Measurements from ENCODE around the gene ASB11.

ASB11 gene

GRCh38 chrX:15315509-15315908 is at the start of gene ASB11:
ASB11 (minus strand) TSS chrX:15315640; CDS start chrX:15315605, 35 bp downstream.
- no peak for DNase-seq (ENCODE audit: low read depth, low spot score)

- DNase-seq (ENCODE audit: low read depth, low spot score) = no peak
Measured at GRCh38 chrX:15359701-15360100, 44.3 kb upstream of the ASB11 start.

GRCh38 chrX:15358533-15358932 is 43.1 kb upstream of the ASB11 start:
- DNase-seq (ENCODE audit: low read depth, low spot score) = no peak

- DNase-seq (ENCODE audit: low read depth, low spot score) = no peak
Measured at GRCh38 chrX:15356444-15356843, 41.0 kb upstream of the ASB11 start.

GRCh38 chrX:15350329-15350996 is 35.0 kb upstream of the ASB11 start:
- no peak for DNase-seq (ENCODE audit: low read depth, low spot score)

GRCh38 chrX:15349046-15349445 is 33.6 kb upstream of the ASB11 start:
- no peak for DNase-seq (ENCODE audit: low read depth, low spot score)

GRCh38 chrX:15345976-15346375 is 30.5 kb upstream of the ASB11 start:
- DNase-seq (ENCODE audit: low read depth, low spot score) = no peak

- no peak for DNase-seq (ENCODE audit: low read depth, low spot score)
Measured at GRCh38 chrX:15344106-15344505, 28.7 kb upstream of the ASB11 start.

GRCh38 chrX:15343075-15343476 is 27.6 kb upstream of the ASB11 start:
- no peak for DNase-seq (ENCODE audit: low read depth, low spot score)

- DNase-seq (ENCODE audit: low read depth, low spot score) = no peak
Measured at GRCh38 chrX:15340867-15341266, 25.4 kb upstream of the ASB11 start.

- no peak for DNase-seq (ENCODE audit: low read depth, low spot score)
Measured at GRCh38 chrX:15336023-15336413, 20.6 kb upstream of the ASB11 start.

GRCh38 chrX:15335135-15336022 is 19.9 kb upstream of the ASB11 start, which contains the start of gene PIGA:
PIGA (minus strand) TSS chrX:15335523; CDS start chrX:15331930, 3,593 bp downstream.
- peak; percentile 64 for DNase-seq (ENCODE audit: low read depth, low spot score)

GRCh38 chrX:15334561-15334960 is 19.1 kb upstream of the ASB11 start:
- DNase-seq (ENCODE audit: low read depth, low spot score) = no peak

GRCh38 chrX:15328821-15329220 is 13.4 kb upstream of the ASB11 start:
- DNase-seq (ENCODE audit: low read depth, low spot score) = no peak

GRCh38 chrX:15328131-15328530 is 12.7 kb upstream of the ASB11 start:
- no peak for DNase-seq (ENCODE audit: low read depth, low spot score)

GRCh38 chrX:15322472-15322871 is 7.0 kb upstream of the ASB11 start:
- no peak for DNase-seq (ENCODE audit: low read depth, low spot score)

GRCh38 chrX:15322072-15322471 is 6.6 kb upstream of the ASB11 start:
- no peak for DNase-seq (ENCODE audit: low read depth, low spot score)

GRCh38 chrX:15321447-15321846 is 6.0 kb upstream of the ASB11 start:
- DNase-seq (ENCODE audit: low read depth, low spot score) = no peak

GRCh38 chrX:15320297-15320696 is 4.9 kb upstream of the ASB11 start:
- no peak for DNase-seq (ENCODE audit: low read depth, low spot score)

- no peak for DNase-seq (ENCODE audit: low read depth, low spot score)
Measured at GRCh38 chrX:15319075-15319474, 3.6 kb upstream of the ASB11 start.

GRCh38 chrX:15314472-15314871 is 968 bp downstream of the ASB11 start:
- DNase-seq (ENCODE audit: low read depth, low spot score) = no peak

- no peak for DNase-seq (ENCODE audit: low read depth, low spot score)
Measured at GRCh38 chrX:15311119-15311518, 4.3 kb downstream of the ASB11 start.

- no peak for DNase-seq (ENCODE audit: low read depth, low spot score)
Measured at GRCh38 chrX:15310117-15310516, 5.3 kb downstream of the ASB11 start.

Measured in iPS DF 19.7 (cell line).